CD4-positive, alpha-beta T cell treated with Interleukin-2 at 100 ng/mL for 4 hours (primary cell): Measurements from ENCODE around the gene SCCPDH.
"Not testable (repeated sequence)": the region's sequence is repeated elsewhere in the genome, so short reads cannot be mapped to it uniquely, and the experiment has no call there.

Source experiments
- DNase-seq: peaks from one replicate; pipeline ENCODE4 v3.0.0-alpha.2; 2020; ENCODE audit warnings: low spot score

SCCPDH gene

GRCh38 chr1:246708166-246708565 lies 16.0 kb upstream of the SCCPDH start:
- no peak for DNase-seq

GRCh38 chr1:246709196-246709595 lies 15.0 kb upstream of the SCCPDH start:
- no peak for DNase-seq

GRCh38 chr1:246709835-246710234 lies 14.4 kb upstream of the SCCPDH start:
- DNase-seq = no peak

GRCh38 chr1:246711548-246712003 lies 12.6 kb upstream of the SCCPDH start:
- DNase-seq = no peak

GRCh38 chr1:246712428-246712827 lies 11.8 kb upstream of the SCCPDH start:
- DNase-seq = not testable (repeated sequence)

- DNase-seq = not testable (repeated sequence)
Measured at GRCh38 chr1:246719361-246719760, 4.8 kb upstream of the SCCPDH start.

- not testable (repeated sequence) for DNase-seq
Measured at GRCh38 chr1:246720814-246721213, 3.4 kb upstream of the SCCPDH start.

GRCh38 chr1:246722720-246723119 lies 1.5 kb upstream of the SCCPDH start:
- no peak for DNase-seq

- DNase-seq = no peak
Measured at GRCh38 chr1:246724731-246725095, 504 bp downstream of the SCCPDH start.

- no peak for DNase-seq
Measured at GRCh38 chr1:246725191-246725590, 982 bp downstream of the SCCPDH start.

- no peak for DNase-seq
Measured at GRCh38 chr1:246726255-246726679, 2.1 kb downstream of the SCCPDH start.

GRCh38 chr1:246726881-246727280 lies 2.7 kb downstream of the SCCPDH start:
- no peak for DNase-seq

GRCh38 chr1:246727594-246727993 lies 3.4 kb downstream of the SCCPDH start:
- DNase-seq = no peak

GRCh38 chr1:246728311-246728710 lies 4.1 kb downstream of the SCCPDH start:
- DNase-seq = no peak

GRCh38 chr1:246729040-246729439 lies 4.8 kb downstream of the SCCPDH start:
- not testable (repeated sequence) for DNase-seq

- no peak for DNase-seq
Measured at GRCh38 chr1:246730839-246731238, 6.6 kb downstream of the SCCPDH start.

GRCh38 chr1:246731873-246732272 lies 7.7 kb downstream of the SCCPDH start:
- not testable (repeated sequence) for DNase-seq

GRCh38 chr1:246733704-246734103 lies 9.5 kb downstream of the SCCPDH start:
- no peak for DNase-seq

- no peak for DNase-seq
Measured at GRCh38 chr1:246734866-246735265, 10.7 kb downstream of the SCCPDH start.

- DNase-seq = no peak
Measured at GRCh38 chr1:246735735-246736134, 11.5 kb downstream of the SCCPDH start.

- DNase-seq = no peak
Measured at GRCh38 chr1:246742396-246742795, 18.2 kb downstream of the SCCPDH start.

- DNase-seq = not testable (repeated sequence)
Measured at GRCh38 chr1:246746155-246746554, 21.9 kb downstream of the SCCPDH start.

GRCh38 chr1:246748006-246748405 lies 23.8 kb downstream of the SCCPDH start:
- DNase-seq = no peak

- no peak for DNase-seq
Measured at GRCh38 chr1:246748867-246749266, 24.7 kb downstream of the SCCPDH start.

- no peak for DNase-seq
Measured at GRCh38 chr1:246750752-246751151, 26.5 kb downstream of the SCCPDH start.
